ENCODE data around the gene FRMD5.

Gene FRMD5

GRCh38 chr15:44093836-44094235, 101.2 kb downstream of the FRMD5 start:
- DNase-seq (ENCODE audit: low read depth), result no peak

- DNase-seq (ENCODE audit: low read depth), result peak; percentile 28
These were observed 102.8 kb downstream of the FRMD5 start for GRCh38 chr15:44092221-44092620.

DNA sequence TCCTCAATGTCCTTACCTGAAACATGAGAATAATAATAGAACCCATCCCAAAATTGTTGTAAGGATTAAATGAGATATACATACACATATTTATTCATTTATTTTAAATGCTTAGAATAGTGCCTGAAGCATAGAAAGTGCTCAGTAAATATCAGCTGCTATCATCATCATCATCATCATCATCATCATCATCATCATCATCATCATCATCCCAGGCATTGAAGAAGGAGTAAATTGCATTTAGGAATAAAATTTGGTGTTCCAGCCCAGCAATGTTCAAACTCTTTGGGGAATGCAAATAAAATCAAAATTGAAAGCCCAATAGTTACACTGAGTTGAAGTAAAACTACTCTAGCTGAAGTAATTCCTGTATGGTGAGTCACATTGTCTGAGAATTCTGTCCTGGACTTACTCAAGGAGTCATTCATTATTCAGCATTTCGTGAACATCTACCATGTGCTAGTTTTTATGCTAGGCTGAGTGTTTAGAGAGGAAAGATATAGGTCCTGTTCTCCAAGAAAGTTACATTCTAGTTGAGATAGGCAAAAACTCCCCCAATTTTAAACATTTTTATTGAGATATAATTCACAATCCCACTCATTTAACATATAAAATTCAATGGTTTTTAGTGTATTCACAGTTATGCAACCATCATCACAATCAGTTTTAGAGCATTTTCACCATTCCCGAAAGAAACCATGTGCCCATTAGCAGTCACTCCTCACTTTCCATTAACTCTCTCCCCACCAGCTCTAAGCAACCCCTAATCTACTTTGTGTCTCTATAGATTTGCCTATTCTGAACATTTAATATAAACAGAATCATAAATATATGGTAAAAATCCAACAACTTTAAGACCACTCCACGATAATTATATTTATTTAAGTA, 107.2 kb downstream of the FRMD5 start:
- DNase-seq (ENCODE audit: low read depth), result peak; percentile 92

GRCh38 chr15:44084770-44085169, 110.3 kb downstream of the FRMD5 start:
- DNase-seq (ENCODE audit: low read depth), result no peak

DNA sequence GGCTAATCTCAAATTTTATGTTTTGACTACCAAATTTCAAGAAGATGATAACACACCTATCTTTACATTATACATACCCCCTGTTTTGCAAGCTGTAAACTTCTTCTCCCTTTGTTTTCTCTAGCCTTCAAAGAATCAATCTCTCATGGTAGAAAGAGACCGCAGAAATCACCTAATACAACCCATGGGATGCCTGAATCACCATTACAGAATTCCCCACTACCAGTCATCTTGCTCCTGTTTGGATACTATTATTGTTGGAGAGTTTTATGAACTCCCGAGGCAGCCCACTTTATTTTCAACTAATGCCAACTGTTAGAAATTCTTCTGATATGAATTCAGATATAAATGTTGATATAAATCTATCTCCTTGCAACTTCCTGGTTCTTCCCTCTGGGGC, 110.9 kb downstream of the FRMD5 start:
- no peak for DNase-seq (ENCODE audit: low read depth)

GRCh38 chr15:44082558-44083157, 112.4 kb downstream of the FRMD5 start:
- DNase-seq (ENCODE audit: low read depth), result peak; percentile 43

GRCh38 chr15:44081026-44082013, 113.8 kb downstream of the FRMD5 start:
- DNase-seq (ENCODE audit: low read depth), result peak; percentile 80

GRCh38 chr15:44075535-44075934, 119.5 kb downstream of the FRMD5 start:
- DNase-seq (ENCODE audit: low read depth), result no peak

DNA sequence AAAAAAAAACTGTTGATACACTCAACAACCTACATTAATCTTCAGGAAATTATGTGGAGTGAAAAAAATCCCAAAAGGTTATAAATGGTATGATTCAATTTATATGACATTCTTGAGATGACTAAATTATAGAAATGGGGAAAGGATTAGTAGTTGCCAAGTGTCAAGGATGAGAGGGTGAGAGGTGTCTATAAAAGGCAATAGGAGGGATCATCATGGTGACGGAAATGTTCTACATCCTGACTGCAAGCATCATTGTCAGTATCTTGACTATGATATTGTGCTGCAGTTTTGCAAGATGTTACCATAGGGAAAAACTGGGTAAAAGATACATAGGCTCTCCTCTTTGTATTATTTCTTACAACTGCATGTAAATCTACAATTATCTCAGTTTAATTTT, 125.6 kb downstream of the FRMD5 start:
- DNase-seq (ENCODE audit: low read depth), result no peak

- no peak for DNase-seq (ENCODE audit: low read depth)
These were observed 126.7 kb downstream of the FRMD5 start for GRCh38 chr15:44068347-44068746.

DNA sequence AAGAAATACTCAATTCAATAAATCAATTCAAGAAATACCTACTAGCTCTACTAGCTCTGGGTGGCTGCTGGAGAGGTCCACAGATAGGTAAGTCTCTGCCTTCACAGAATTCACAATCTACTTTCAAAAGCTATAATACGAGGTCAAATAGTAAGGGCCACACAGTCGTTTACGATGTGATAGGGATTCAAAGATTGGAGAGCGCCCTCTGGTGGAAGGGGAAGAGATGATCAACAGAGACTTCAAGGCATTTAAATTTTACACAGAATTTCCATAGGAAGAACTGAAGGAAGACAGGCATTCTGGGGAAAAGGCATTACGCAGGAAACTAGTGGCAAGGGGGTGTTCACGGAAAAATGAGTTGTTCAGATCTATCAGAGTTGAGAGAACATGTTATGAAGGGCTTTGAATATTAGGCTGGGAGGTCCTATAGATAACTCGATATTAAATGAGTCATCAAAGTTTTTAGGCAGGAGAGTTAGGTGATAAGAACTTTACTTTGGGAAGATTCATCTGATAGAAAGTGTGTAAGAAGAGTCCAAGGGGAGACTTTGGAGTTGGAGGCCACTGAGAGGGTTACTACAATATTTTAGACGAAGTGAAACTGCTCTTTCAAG, 128.8 kb downstream of the FRMD5 start:
- peak; percentile 66 for DNase-seq (ENCODE audit: low read depth)

GRCh38 chr15:44064706-44065105, 130.4 kb downstream of the FRMD5 start:
- no peak for DNase-seq (ENCODE audit: low read depth)

DNA sequence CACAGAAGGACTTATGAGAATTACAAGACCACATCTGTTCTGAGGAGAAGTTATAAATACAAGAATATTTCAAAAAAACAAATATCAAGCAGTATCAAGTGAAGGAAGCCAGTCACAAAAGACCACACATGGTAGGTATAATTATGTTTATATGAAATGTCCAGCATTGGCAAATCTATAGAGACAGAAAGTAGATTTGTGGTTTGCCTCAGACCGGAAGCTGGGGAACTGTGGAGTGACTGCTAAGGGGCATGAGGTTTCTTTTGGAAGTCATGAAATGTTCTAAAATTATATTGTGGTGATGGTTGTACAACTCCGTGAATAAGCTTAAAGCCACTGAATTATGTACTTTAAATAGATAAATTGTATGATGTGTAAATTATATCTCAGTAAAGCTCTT, 136.9 kb downstream of the FRMD5 start:
- DNase-seq (ENCODE audit: low read depth), result no peak

- DNase-seq (ENCODE audit: low read depth), result no peak
These were observed 149.4 kb downstream of the FRMD5 start for GRCh38 chr15:44045661-44046060.

DNA sequence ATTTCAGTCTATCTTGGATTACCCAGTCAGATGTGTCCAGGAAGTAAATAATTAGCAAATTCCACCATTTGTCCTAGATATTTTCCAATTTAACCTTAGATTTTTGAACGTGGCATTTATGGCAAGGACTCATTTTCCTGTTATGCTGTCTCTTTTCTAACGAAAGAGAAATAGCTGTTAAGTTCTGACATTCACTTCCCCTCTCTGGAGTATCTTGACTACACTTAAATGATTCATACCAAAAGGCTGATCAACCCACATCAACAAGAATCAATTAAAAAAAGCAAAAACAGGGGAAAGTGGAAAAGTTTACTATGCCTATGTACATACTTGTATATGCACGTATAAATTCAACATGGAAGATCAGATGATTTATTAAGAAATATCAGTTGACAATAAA, 149.9 kb downstream of the FRMD5 start:
- DNase-seq (ENCODE audit: low read depth), result no peak

DNA sequence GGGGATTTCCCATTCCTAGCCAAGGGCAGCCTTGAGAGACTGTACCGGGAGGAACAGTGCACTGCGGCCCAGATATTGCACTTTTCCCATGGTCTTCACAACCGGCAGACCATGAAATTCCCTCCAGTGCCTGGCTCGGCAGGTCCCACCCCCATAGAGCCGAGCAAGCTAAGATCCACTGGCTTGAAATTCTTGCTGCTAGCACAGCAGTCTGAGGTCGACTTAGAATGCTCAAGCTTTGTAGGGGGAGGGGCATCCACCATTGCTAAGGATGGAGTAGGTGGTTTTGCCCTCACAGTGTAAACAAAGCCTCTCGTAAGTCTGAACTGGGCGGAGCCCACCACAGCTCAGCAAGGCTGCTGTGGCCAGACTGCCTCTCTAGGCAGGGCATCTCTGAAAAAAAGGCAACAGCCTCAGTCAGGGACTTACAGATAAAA, 156.3 kb downstream of the FRMD5 start:
- peak; percentile 56 for DNase-seq (ENCODE audit: low read depth)

DNA sequence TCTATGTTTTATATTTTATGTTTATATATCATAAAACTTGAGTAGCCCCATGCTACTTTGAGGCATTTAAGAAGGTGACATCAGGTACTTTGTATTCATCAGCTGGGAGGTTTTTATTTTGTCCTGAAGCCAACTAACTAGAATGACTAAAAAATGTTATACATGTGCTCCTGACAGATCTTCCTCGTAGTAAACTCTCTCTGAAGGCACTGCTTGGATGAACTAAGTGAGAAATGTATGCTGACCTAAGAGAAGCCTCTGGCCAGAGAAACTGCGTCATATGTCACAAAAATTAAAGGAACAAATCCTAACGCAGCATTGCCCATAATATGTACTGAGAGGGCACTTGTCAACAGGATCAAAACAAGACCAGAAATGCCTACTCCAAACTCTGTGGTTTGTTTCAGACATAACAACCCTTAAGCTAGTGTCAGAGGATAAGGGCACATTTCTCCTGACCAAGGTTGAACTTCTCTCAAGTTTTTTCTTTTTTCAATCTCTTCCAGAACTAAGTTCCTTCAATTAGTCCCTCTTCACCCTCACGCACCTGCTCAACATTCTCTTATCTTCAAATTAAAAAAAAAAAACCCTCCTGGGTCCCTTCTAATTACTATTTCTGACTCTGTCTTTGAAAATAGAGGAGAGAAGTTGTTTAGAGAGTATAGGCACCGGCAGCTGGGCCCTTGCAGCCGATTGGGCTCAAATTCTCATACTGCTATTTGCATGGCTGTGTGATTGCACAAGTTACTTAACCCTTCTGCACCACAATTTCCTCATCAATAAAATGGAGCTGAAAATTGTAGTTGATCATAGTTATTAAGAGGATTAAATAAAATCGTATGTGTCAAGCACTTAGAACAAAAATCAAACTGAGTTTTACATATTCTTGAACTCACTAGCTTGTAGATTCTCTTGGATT, 159.0 kb downstream of the FRMD5 start:
- DNase-seq (ENCODE audit: low read depth), result peak; percentile 22

- peak; percentile 72 for DNase-seq (ENCODE audit: low read depth)
These were observed 160.0 kb downstream of the FRMD5 start for GRCh38 chr15:44034933-44035624.

DNA sequence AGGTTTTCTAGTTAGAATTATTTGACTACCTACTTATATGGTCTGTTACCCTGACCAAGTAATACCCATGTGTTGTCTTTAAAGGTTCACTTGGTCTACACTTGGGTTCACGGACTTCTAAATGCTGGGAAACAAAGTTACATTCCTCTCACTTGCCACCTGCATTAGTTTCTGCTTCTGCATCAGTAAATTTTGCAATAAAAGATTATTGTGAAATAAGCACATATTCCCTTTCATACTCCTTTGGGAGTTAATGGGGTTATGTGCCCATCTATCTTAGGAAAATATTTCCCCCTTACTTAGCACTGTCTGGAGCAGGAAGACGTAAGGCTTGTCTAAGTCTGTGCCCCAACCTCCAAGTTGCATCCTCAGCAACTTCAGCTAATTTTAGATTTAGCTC, 160.7 kb downstream of the FRMD5 start:
- peak; percentile 13 for DNase-seq (ENCODE audit: low read depth)

DNA sequence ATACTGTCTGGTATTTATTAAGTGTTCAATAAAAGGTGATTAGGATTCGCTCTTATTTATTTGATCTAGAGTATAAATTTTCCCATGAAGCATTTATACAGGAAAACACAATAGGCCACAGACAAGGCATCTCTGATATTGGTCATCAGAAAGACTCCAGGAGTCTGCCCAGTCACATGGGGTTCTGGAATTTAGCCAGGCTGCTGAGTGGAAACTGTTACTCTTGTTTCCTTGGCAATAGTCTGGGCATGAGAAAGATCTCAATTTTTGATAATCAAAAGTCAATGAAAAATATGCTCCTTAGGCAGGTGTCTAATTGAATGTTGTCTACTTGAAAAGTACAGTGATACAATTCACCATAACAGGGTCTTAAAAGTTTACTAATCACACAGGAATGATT, 161.2 kb downstream of the FRMD5 start:
- peak; percentile 66 for DNase-seq (ENCODE audit: low read depth)

All from iris pigment epithelial cell (primary cell).